HEK293 (cell line): ENCODE measurements around the gene PCDHA7.

Experiments
- CTCF ChIP-seq: fragments of 450-650 bp; formaldehyde crosslinking; IDR thresholded peaks from 2 replicates; pipeline ENCODE4 v1.5.1; 2016; ENCODE audit warnings: missing biosample characterization, missing genetic modification characterization
- HOXD13 ChIP-seq: sonication (generic); formaldehyde crosslinking; IDR thresholded peaks from 2 replicates; pipeline ENCODE4 v1.8.0; 2022; ENCODE audit warnings: missing genetic modification reagents, borderline replicate concordance
- ZNF146 ChIP-seq: fragments of 450-650 bp; formaldehyde crosslinking; IDR thresholded peaks from 2 replicates; pipeline ENCODE4 v1.5.1; 2016; ENCODE audit warnings: missing biosample characterization, missing genetic modification characterization
- ZNF2 ChIP-seq: fragments of 450-650 bp; formaldehyde crosslinking; IDR thresholded peaks from 2 replicates; pipeline ENCODE4 v1.5.1; 2016; ENCODE audit warnings: missing biosample characterization, missing genetic modification characterization
- ZNF266 ChIP-seq: fragments of 450-650 bp; formaldehyde crosslinking; IDR thresholded peaks from 2 replicates; pipeline ENCODE4 v1.5.1; 2016; ENCODE audit warnings: missing biosample characterization, missing genetic modification characterization, low read depth
- ZNF341 ChIP-seq: fragments of 450-650 bp; formaldehyde crosslinking; IDR thresholded peaks from 2 replicates; pipeline ENCODE4; 2016; ENCODE audit warnings: low read depth, missing biosample characterization, missing genetic modification characterization
- ZNF558 ChIP-seq: fragments of 450-650 bp; formaldehyde crosslinking; IDR thresholded peaks from 2 replicates; pipeline ENCODE4 v1.5.1; 2016; ENCODE audit warnings: missing biosample characterization, missing genetic modification characterization
- ZNF792 ChIP-seq: fragments of 450-650 bp; formaldehyde crosslinking; IDR thresholded peaks from 2 replicates; pipeline ENCODE4 v1.5.1; 2016; ENCODE audit warnings: missing biosample characterization, missing genetic modification characterization
- ZSCAN23 ChIP-seq: fragments of 450-650 bp; formaldehyde crosslinking; IDR thresholded peaks from 2 replicates; pipeline ENCODE4 v1.5.1; 2016; ENCODE audit warnings: missing biosample characterization, missing genetic modification characterization
- TF ChIP-seq, protein P1 (sequence below): fragments of 450-650 bp; formaldehyde crosslinking; IDR thresholded peaks from 2 replicates; pipeline ENCODE4 v1.5.1; 2016; ENCODE audit warnings: missing biosample characterization, missing genetic modification characterization
- TF ChIP-seq, protein P2 (sequence below): fragments of 450-650 bp; formaldehyde crosslinking; conservative IDR thresholded peaks from 2 replicates; pipeline ENCODE4 v1.5.1; 2016; ENCODE audit warnings: low read depth, missing biosample characterization, missing genetic modification characterization

GRCh38 chr5:140835622-140836510 lies 1.8 kb downstream of the PCDHA7 start:
- TF ChIP-seq ZNF2 (tag by site-specific recombination) (no peak), ZNF266 (tag by site-specific recombination) (no peak), CTCF (tag by site-specific recombination) (no peak), HOXD13 (CRISPR knock-in tag) (no peak), ZNF792 (tag by site-specific recombination) (no peak), ZNF341 (no peak), ZSCAN23 (tag by site-specific recombination) (no peak), ZNF558 (tag by site-specific recombination) (no peak), ZNF146 (tag by site-specific recombination) (no peak)
- TF ChIP-seq, protein P1, sequence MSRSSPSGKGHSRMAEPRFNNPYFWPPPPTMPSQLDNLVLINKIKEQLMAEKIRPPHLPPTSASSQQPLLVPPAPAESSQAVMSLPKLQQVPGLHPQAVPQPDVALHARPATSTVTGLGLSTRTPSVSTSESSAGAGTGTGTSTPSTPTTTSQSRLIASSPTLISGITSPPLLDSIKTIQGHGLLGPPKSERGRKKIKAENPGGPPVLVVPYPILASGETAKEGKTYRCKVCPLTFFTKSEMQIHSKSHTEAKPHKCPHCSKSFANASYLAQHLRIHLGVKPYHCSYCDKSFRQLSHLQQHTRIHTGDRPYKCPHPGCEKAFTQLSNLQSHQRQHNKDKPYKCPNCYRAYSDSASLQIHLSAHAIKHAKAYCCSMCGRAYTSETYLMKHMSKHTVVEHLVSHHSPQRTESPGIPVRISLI (tag by site-specific recombination): no peak
- TF ChIP-seq, protein P2, sequence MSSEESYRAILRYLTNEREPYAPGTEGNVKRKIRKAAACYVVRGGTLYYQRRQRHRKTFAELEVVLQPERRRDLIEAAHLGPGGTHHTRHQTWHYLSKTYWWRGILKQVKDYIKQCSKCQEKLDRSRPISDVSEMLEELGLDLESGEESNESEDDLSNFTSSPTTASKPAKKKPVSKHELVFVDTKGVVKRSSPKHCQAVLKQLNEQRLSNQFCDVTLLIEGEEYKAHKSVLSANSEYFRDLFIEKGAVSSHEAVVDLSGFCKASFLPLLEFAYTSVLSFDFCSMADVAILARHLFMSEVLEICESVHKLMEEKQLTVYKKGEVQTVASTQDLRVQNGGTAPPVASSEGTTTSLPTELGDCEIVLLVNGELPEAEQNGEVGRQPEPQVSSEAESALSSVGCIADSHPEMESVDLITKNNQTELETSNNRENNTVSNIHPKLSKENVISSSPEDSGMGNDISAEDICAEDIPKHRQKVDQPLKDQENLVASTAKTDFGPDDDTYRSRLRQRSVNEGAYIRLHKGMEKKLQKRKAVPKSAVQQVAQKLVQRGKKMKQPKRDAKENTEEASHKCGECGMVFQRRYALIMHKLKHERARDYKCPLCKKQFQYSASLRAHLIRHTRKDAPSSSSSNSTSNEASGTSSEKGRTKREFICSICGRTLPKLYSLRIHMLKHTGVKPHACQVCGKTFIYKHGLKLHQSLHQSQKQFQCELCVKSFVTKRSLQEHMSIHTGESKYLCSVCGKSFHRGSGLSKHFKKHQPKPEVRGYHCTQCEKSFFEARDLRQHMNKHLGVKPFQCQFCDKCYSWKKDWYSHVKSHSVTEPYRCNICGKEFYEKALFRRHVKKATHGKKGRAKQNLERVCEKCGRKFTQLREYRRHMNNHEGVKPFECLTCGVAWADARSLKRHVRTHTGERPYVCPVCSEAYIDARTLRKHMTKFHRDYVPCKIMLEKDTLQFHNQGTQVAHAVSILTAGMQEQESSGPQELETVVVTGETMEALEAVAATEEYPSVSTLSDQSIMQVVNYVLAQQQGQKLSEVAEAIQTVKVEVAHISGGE: no peak
